Adipocyte (in vitro differentiated cells): Measurements from ENCODE around the gene ZSWIM5.
"Not testable (repeated sequence)": the region's sequence is repeated elsewhere in the genome, so short reads cannot be mapped to it uniquely, and the experiment has no call there.

Source experiments
- DNase-seq: peaks from one replicate; pipeline ENCODE4 v3.0.0-alpha.2; 2015; ENCODE audit warnings: low read depth
- H3K27me3 ChIP-seq: replicated peaks from 2 replicates; pipeline ENCODE4 v1.7.0; 2013; ENCODE audit warnings: mild to moderate bottlenecking, low read length, moderate library complexity; ENCODE audit not compliant: control insufficient read depth, insufficient read depth
- H3K36me3 ChIP-seq: 2 replicates; pipeline ENCODE4 v1.7.0; 2013; ENCODE audit warnings: low read length, mild to moderate bottlenecking, moderate library complexity; ENCODE audit not compliant: control insufficient read depth, insufficient read depth, severe bottlenecking
- H3K4me1 ChIP-seq: 2 replicates; pipeline ENCODE4 v1.7.0; 2013; ENCODE audit warnings: mild to moderate bottlenecking, low read length, moderate library complexity; ENCODE audit not compliant: control insufficient read depth, insufficient read depth
- H3K4me3 ChIP-seq: 2 replicates; pipeline ENCODE4 v1.7.0; 2013; ENCODE audit warnings: mild to moderate bottlenecking, low read length, moderate library complexity
- H3K9ac ChIP-seq: 2 replicates; pipeline ENCODE4 v1.7.0; 2013; ENCODE audit warnings: mild to moderate bottlenecking, low read length, moderate library complexity
- H3K9me3 ChIP-seq: 2 replicates; pipeline ENCODE4 v1.7.0; 2013; ENCODE audit warnings: mild to moderate bottlenecking, low read length, moderate library complexity; ENCODE audit not compliant: control insufficient read depth

The ZSWIM5 gene

DNA sequence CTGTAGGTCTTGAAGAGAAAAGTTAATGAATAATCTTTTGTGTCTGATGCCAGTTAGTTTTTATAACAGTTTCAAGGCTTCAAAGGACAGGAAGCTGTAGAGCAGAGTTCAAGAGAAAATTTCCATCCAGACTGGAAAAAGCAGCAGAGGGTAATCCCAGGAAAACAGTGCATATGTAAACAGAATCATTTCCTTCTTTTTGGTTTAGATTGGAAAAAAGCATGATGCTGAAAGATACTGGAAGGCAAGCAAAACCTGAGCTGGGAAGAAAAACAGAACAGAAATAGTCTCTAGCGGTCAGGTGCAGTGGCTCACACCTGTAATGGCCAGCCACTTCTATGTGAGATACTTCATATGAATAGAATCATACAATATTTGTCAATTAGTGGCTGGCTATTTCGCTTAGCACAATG is 71.9 kb downstream of the ZSWIM5 start:
- no peaks in the 10 kb centered on the region for H3K9me3 ChIP-seq
- no peaks in the 10 kb centered on the region for H3K27me3 ChIP-seq
- DNase-seq, result no peak
- no peak overlapping the region for H3K9ac ChIP-seq
- no peaks in the 10 kb centered on the region for H3K36me3 ChIP-seq
- H3K4me3 ChIP-seq, result no peak overlapping the region
- H3K4me1 ChIP-seq, result no peaks in the 10 kb centered on the region

DNA sequence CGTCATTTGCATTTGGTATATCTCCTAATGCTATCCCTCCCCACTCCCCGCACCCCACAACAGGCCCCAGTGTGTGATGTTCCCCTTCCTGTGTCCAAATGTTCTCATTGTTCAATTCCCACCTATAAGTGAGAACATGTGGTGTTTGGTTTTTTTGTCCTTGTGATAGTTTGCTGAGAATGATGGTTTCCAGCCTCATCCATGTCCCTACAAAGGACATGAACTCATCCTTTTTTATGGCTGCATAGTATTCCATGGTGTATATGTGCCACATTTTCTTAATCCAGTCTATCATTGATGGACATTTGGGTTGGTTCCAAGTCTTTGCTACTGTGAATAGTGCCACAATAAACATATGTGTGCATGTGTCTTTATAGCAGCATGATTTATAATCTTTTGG is 73.7 kb downstream of the ZSWIM5 start:
- not testable (repeated sequence) for H3K4me3 ChIP-seq, H3K9ac ChIP-seq, H3K36me3 ChIP-seq, H3K27me3 ChIP-seq, H3K9me3 ChIP-seq, H3K4me1 ChIP-seq, DNase-seq

DNA sequence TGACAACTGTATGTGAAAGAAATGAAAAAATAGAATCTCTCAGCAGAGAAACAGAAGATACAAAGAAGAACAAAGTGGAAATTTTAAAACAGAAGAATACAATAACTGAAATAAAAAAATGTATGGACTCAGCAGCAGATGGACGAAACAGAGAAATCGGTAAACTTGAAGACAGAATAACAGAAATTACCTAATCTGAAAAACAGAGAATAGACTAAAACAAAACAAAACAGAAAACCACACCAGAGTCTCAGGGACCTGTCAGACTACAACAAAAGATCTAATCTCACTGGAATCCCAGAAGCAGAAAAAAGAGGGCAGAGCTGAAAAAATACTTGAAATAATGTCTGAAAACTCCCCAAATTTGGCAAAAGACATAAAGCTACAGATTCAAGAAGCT is 83.0 kb downstream of the ZSWIM5 start:
- H3K9me3 ChIP-seq, result peaks cover 3% of the 10 kb centered on the region
- H3K4me3 ChIP-seq, result no peak overlapping the region
- no peak for DNase-seq
- H3K9ac ChIP-seq, result no peak overlapping the region
- no peaks in the 10 kb centered on the region for H3K36me3 ChIP-seq
- H3K4me1 ChIP-seq, result no peaks in the 10 kb centered on the region
- H3K27me3 ChIP-seq, result no peaks in the 10 kb centered on the region

DNA sequence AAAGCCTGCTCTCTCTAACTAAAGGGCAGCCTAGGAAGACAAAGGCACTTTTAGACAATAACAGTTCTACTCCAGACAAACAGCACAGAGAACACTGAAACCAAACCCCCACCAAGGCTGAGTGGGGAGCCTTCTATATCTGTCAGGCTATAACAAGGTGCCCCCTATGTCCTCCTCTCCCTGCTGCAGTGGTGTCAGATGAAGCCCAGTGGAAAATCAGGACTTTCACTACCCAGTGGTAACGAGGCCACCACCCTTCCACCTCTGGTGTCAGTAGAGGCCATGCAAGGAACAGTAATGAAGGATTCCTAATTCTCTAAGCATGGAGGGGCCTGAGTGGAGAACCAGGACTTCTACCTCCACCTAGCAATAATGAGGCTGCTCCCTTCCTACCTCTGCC is 83.7 kb downstream of the ZSWIM5 start:
- H3K9ac ChIP-seq, result no peak overlapping the region
- H3K36me3 ChIP-seq, result no peaks in the 10 kb centered on the region
- no peak overlapping the region for H3K4me3 ChIP-seq
- peaks cover 3% of the 10 kb centered on the region for H3K9me3 ChIP-seq
- no peak for DNase-seq
- H3K4me1 ChIP-seq, result no peaks in the 10 kb centered on the region
- no peaks in the 10 kb centered on the region for H3K27me3 ChIP-seq

DNA sequence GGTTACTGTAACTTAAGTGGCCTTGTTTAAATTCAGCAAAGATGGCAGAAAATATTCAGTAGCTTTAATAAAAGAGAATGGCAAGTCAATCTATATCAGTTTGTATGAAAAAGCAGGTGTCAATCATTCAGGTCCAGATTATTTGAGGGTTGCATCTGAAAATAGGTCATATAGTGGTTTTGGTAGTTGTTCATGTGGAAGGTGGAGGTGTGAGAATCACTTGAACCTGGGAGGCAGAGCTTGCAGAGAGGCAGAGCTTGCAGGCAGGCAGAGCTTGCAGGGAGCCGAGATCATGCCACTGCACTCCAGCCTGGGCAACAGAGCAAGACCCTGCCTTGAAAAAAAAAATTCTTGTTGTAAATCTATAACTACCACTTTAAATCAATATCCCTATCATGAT is 88.6 kb downstream of the ZSWIM5 start:
- H3K9ac ChIP-seq, result no peak overlapping the region
- H3K9me3 ChIP-seq, result no peaks in the 10 kb centered on the region
- H3K36me3 ChIP-seq, result no peaks in the 10 kb centered on the region
- DNase-seq, result no peak
- no peaks in the 10 kb centered on the region for H3K27me3 ChIP-seq
- H3K4me3 ChIP-seq, result no peak overlapping the region
- no peaks in the 10 kb centered on the region for H3K4me1 ChIP-seq

DNA sequence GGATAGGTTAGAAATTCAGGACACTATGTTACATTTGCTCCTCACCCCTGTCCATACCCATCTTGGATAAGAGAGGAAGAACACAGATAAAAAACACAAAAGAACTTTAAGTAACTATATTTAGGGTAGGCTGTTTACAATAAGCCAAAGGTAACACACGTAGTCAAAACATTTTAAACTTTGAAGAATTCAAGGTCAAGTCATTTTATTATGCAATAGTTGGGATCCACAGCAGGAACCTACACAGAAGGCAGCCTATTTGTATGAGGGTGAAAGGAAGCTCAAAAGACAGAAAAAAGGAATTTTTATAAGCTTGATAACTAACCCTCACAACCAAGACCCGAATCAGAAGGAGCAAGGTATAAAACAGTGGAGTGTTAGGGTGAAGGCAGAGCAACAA is 89.6 kb downstream of the ZSWIM5 start:
- Histone ChIP-seq H3K36me3 (no peaks in the 10 kb centered on the region), H3K4me3 (no peak overlapping the region), H3K9me3 (no peaks in the 10 kb centered on the region), H3K4me1 (no peaks in the 10 kb centered on the region), H3K27me3 (no peaks in the 10 kb centered on the region), H3K9ac (no peak overlapping the region)
- no peak for DNase-seq

DNA sequence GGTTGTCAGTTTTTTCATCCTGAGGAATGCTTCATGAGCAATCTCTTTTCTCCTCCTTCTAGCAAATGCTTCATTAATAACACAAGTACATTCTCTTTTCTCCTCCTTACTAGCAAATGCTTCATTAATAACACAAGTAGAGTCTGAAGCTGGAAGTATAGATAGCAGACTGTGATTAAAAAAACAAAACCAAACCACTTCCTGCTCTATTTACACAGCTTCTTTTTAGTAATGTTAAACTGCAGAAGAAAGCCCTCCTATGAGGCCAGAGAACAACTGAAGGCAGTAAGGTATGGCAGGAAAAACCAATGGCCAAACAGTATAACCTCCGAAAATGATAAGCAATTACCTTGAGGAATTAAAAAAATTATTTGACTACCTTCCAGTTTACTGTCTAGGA is 90.1 kb downstream of the ZSWIM5 start:
- Histone ChIP-seq H3K9ac (no peak overlapping the region), H3K4me1 (no peaks in the 10 kb centered on the region), H3K27me3 (no peaks in the 10 kb centered on the region), H3K4me3 (no peak overlapping the region), H3K9me3 (peaks cover 3% of the 10 kb centered on the region), H3K36me3 (no peaks in the 10 kb centered on the region)
- no peak for DNase-seq

DNA sequence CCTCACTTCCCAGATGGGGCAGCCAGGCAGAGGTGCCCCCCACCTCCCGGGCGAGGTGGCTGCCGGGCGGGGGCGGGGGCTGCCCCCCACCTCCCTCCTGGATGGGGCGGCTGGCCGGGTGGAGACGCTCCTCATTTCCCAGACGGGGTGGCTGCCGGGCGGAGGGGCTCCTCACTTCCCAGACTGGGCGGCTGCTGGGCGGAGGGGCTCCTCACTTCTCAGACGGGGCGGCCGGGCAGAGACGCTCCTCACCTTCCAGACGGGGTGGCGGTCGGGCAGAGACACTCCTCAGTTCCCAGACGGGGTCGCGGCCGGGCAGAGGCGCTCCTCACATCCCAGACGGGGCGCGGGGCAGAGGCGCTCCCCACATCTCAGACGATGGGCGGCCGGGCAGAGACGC is 91.2 kb downstream of the ZSWIM5 start:
- H3K9ac ChIP-seq, H3K9me3 ChIP-seq, H3K4me1 ChIP-seq, H3K36me3 ChIP-seq, H3K27me3 ChIP-seq, H3K4me3 ChIP-seq, DNase-seq: not testable (repeated sequence)

DNA sequence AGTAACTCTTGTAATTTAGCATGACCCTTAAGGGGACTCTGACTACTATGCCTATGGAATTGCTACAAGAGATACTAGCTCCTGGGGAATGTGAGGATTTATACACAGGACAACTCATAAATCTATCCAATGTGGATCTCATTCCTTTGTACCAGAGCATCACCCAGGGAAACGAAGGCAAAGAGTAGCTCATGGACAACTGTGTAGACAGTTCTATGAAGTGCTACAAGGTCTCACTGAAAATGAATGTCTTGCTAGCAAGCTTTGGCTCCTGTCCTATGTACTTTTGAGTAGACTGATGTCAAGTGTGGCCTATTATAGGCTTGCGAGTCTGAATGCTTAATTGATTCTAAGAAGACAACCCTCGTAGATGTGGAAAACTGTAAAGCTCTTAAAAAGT is 93.7 kb downstream of the ZSWIM5 start:
- Histone ChIP-seq H3K27me3 (no peaks in the 10 kb centered on the region), H3K36me3 (no peaks in the 10 kb centered on the region), H3K4me1 (no peaks in the 10 kb centered on the region), H3K9ac (no peak overlapping the region), H3K4me3 (no peak overlapping the region), H3K9me3 (peaks cover 5% of the 10 kb centered on the region)
- DNase-seq, result no peak

DNA sequence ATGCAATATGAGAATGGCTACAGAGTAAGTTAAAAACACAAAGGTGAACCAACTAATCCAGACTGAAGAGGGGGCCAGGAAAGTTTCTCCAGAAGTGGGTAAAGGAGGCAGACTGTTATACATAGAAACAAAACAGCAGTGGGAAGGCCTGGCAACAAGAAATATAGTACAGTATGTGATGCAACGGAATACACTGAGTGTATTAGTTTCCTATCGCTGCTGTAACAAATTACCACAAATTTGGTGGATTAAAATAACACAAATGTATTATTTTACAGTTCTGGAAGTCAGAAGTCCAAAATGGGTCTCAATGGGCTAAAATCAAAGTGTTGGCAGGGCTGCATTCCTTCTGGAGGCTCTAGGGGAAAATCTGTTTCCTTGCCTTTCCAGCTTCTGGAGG is 95.2 kb downstream of the ZSWIM5 start:
- H3K9ac ChIP-seq, result no peak overlapping the region
- no peak for DNase-seq
- H3K36me3 ChIP-seq, result no peaks in the 10 kb centered on the region
- no peaks in the 10 kb centered on the region for H3K27me3 ChIP-seq
- peaks cover 5% of the 10 kb centered on the region for H3K9me3 ChIP-seq
- no peak overlapping the region for H3K4me3 ChIP-seq
- no peaks in the 10 kb centered on the region for H3K4me1 ChIP-seq

DNA sequence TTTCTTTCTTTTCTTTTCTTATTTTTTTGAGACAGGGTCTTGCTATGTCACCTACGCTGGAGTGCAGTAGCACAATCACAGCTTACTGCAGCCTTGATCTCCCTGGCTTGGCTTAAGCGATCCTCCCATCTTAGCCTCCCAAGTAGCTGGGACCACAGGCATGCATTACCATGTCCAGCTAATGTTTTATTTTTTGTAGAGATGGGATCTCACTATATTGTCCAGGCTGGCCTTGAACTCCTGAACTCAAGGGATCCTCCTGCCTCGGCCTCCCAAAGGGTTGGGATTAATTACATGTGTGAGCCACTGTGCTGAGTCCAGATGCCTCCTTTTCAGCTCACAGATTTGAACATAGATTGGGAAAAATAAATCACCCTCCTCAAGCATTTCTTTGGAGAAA is 98.6 kb downstream of the ZSWIM5 start:
- Histone ChIP-seq H3K9me3 (peaks cover 5% of the 10 kb centered on the region), H3K9ac (no peak overlapping the region), H3K4me3 (no peak overlapping the region), H3K4me1 (peaks cover 9% of the 10 kb centered on the region), H3K36me3 (no peaks in the 10 kb centered on the region), H3K27me3 (no peaks in the 10 kb centered on the region)
- no peak for DNase-seq

DNA sequence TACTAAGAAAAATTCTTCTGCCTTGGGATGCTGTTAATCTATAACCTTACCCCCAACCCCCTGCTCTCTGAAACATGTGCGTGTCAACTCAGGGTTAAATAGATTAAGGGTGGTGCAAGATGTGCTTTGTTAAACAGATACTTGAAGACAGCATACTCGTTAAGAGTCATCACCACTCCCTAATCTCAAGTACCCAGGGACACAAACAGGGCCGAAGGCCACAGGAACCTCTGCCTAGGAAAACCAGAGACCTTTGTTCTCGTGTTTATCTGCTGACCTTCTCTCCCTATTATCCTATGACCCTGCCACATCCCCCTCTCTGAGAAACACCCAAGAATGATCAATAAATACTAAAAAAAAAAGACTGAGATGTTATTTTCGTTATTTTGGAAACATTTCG is 99.5 kb downstream of the ZSWIM5 start:
- H3K4me3 ChIP-seq, DNase-seq, H3K27me3 ChIP-seq, H3K36me3 ChIP-seq, H3K9me3 ChIP-seq, H3K9ac ChIP-seq: not testable (repeated sequence)
- H3K4me1 ChIP-seq, result peaks cover 13% of the 10 kb centered on the region
